ENCODE results near the gene PHF23.

GRCh38 chr17:7232114-7232513, 7.1 kb downstream of the PHF23 start:
- no peak for TF ChIP-seq CTCF (conservative IDR thresholded peaks at IDR 0.05; ENCODE audit: low read depth, low read length)
- no peak for TF ChIP-seq EZH2 (IDR thresholded peaks at IDR 0.05; ENCODE audit: borderline replicate concordance, low read depth, low read length, poor library complexity, severe bottlenecking)

Measured in A673 (cell line).